GM12801 (cell line): ENCODE measurements around the gene GRIK4.

Experiments used
- TF ChIP-seq, protein P1 (sequence below): IDR thresholded peaks from one replicate; pipeline ENCODE4 v1.5.1; 2011; ENCODE audit warnings: control low read depth; ENCODE audit not compliant: insufficient read length; ENCODE audit errors: extremely low read depth

GRIK4 gene

DNA sequence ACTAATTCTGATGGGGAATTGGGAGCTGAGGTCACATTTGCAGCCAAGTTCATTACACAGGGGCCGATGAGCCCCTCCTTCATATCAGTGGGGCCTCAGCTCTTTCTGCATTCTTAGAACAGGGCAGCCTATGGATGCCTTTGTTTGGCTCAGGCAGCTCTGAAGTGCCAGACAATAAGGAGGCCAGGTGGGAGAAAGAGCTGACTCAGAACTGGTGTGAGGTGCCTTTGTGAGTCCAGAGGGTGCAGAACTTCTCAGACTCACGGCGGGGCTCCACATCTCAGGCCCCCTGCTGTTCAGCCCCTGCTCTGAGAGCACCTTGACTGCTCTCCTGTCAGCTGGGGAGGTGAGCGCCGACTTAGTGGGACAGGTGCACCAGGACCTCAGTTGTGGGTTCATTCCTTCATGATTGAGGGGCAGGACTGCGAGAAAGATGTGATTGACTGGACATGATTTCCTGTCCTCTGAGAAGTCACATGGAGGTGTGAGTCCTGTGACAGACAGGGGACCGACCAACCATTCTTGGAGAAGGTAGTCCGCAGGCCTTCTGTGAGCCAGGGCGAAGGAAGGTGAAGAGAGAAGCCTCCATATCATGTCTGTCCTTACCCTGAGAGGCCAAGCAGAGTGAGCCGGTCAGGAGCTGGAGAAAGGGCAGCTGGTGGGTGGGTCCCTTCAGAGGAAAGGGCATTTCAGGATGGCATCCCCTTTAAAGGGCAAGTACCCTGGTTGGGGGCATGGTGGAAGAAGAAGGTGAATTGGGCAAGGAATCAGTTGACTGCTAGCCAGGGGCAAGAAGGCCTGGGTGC is 267.3 kb downstream of the GRIK4 start:
- TF ChIP-seq, protein P1, sequence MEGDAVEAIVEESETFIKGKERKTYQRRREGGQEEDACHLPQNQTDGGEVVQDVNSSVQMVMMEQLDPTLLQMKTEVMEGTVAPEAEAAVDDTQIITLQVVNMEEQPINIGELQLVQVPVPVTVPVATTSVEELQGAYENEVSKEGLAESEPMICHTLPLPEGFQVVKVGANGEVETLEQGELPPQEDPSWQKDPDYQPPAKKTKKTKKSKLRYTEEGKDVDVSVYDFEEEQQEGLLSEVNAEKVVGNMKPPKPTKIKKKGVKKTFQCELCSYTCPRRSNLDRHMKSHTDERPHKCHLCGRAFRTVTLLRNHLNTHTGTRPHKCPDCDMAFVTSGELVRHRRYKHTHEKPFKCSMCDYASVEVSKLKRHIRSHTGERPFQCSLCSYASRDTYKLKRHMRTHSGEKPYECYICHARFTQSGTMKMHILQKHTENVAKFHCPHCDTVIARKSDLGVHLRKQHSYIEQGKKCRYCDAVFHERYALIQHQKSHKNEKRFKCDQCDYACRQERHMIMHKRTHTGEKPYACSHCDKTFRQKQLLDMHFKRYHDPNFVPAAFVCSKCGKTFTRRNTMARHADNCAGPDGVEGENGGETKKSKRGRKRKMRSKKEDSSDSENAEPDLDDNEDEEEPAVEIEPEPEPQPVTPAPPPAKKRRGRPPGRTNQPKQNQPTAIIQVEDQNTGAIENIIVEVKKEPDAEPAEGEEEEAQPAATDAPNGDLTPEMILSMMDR: no peak

DNA sequence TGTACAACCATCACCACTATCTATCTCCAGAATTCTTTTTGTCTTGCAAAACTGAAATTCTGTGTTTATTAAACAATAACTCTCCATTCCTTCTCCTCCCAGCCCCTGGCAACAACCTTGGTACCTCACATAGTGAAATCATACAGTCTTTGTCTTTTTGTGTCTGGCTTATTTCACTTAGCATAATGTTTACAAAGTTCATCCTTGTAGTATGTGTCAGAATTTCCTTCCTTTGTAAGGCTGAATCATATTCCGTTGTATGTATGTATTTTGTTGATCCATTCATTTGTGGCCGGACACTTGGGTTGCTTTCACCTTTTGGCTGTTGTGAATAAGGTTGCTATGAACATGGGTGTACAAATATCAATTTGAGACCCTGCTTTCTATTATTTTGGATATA is 268.7 kb downstream of the GRIK4 start:
- TF ChIP-seq, protein P1: no peak

GRCh38 chr11:120781486-120782120 is 270.1 kb downstream of the GRIK4 start:
- TF ChIP-seq, protein P1: no peak

DNA sequence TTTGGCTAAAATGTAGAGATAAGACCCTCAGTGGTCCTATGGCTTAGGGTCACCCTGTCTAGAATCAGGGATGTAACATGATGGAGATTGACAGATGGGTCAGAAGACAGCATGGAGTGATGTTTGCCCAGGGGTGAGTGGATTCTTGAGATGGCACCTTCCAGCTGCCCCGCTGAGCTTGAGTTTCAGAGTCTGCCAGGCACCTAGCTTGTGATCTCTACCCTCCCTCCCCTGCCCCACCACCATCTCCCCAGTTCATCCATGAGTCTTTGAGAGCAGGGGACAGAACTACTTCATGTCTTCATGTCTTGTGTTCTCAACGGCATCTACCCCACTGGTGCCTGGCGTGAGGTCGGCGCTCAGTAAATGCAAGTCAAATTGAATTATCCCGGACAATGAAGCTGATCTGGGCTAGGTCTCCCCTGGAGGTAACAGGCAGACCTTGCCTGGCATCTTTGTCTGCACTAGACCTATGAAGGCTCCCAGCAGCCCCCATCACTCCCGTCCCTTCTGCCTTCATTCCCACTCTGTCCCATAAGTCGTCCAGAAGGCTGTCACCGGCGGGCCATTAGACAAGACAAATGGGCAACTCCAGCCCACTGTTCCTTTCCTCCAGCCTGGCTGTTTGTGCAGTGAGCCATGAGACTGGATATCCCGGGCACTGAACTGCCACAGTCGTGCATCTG is 273.2 kb downstream of the GRIK4 start:
- TF ChIP-seq, protein P1: no peak

- TF ChIP-seq, protein P1: no peak
Observed at GRCh38 chr11:120785576-120785975, 274.0 kb downstream of the GRIK4 start.

DNA sequence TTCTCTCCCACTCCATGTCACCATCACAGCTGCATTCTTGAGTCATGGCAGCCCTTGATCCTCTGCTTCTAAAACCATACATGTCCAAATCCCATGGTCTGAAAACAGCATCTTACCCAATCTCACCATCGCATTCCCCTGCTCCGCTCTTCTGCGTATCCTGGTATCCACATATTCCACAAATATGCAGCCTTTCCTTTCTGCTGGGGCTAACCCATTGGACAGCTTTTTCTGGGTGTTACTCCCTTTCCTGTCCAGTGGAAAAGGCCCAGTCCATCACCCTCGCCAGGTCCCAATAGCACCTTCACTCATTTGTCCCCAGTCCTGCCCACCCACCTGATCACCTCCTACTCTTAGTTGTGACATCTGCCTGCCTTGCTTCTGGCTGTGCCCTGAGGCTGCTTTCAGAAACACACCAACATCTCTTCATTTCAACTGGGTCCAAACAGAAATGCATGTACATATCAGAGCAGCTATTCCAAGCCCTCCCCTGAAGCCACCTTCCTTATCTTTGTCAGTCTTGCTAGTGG is 274.7 kb downstream of the GRIK4 start:
- TF ChIP-seq, protein P1: no peak

DNA sequence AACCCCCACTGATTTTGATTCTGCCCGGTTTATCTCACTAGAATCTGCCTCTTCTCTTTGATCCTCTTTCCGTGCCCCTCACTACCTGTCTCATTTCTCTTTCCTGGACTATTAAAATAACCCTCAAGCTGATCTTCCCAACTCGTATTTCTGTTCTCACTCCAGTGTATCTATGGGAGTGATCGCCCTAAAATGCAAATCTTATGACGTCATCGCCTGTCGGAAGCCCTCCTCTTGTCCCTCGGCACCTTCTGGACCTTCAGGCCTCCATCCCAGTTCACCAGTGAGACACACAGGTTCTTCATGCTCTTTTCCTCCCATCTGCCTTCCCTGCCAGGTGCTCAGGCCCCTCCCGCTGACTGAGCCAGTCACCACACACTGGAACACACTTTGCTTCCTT is 277.8 kb downstream of the GRIK4 start:
- TF ChIP-seq, protein P1: no peak
